ENCODE measurements around the gene SERPINH1. TPM values are rescaled to one million over a fixed set of nuclear protein-coding genes. Genes with fewer than 3 reads are reported as not detected.

The SERPINH1 gene
- 1,357 TPM for total RNA-seq (ENCODE audit: insufficient read depth, low replicate concordance)

DNA sequence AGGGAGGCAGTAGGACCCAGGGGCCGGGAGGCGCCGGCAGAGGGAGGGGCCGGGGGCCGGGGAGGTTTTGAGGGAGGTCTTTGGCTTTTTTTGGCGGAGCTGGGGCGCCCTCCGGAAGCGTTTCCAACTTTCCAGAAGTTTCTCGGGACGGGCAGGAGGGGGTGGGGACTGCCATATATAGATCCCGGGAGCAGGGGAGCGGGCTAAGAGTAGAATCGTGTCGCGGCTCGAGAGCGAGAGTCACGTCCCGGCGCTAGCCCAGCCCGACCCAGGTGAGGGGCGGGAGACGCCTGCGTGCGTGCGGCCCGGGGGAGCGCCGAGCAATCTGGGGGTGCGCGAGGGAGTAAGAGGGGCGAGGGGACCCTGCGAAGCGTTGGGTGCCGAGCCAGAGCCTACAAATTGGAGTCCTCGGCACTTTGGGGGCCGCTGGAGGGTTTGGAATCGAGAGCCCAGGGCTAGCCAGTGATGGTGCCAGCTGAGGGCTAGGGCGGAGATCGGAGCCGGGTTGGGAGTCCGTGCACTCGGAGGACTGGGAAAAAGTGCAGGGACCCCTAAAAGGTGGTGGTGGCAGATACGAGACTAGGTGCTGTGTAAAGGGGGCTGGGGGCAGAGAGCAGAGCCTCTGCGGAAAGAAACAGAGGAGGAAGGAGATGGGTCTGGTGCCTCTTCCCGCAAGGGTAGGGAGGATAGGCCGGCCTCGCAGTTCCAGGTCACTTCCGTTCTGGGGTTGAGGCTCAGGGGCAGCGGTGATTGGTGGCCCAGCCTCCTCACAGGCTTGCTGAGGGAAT lies at the start of gene SERPINH1:
Gene SERPINH1, plus strand, starts transcription at position 206 of the 788 bp plus-strand sequence. CDS start 4,097 bp downstream, outside the sequence.
- DNase-seq (ENCODE audit: low spot score): peak; percentile 96

- DNase-seq (ENCODE audit: low spot score): no peak
Observed at GRCh38 chr11:75513250-75513649, 48.8 kb upstream of the SERPINH1 start.

DNA sequence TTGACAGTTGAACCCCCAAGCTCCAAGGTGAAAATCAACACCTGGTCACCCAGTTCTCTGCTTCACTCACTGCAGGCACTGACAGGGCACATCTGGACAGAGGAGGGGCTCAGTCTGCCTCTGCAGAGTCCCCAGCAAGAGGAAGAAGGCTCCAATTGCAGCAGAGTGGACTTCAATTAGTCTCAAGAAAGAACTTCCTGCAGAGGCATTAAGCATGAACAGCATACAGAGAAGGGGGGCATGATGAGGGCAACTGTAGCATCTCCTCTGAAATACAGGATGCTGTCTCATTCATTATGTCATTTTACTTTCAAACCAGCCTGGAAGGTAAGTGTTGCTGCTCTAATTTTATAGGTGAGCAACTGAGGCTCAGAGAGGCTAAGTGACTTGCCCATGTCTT lies 47.5 kb upstream of the SERPINH1 start:
- DNase-seq (ENCODE audit: low spot score): no peak

DNA sequence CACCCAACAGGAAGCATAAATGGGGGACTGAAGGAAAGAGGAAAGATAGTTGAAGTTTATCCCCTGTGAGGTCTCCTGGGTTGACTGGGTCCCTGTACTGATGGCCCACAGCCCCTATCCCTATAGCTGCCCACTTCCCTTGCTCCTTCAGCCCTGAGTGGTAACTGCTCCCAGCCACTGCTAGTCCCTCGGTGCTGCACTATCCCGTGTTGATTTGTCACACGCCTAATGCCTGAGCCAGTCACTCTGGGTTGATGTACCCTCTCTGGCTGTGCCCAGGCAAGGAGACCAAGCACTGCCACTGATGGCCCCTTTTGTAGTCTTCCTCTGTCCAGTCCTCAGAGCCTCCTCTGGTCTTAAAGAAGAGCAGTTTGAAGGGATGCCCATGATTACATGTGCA lies 45.9 kb upstream of the SERPINH1 start:
- no peak for DNase-seq (ENCODE audit: low spot score)

DNA sequence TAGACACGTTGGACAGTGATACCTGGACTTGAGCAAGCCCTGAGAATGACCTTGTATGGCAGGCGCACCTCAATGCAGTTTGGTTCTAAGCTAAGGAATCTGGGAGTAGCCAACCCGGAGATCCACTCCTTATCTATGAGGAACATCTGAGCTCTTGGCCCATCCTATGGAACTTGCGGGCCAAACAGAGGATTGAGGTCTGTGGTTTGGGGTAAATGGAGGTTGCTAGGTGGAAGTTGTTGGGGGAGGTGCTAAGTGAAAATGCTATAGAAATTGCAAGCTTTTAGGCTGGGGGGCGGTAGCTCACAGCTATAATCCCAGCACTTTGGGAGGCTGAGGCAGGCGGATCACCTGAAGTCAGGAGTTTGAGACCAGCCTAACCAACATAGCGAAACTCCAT lies 45.2 kb upstream of the SERPINH1 start:
- no peak for DNase-seq (ENCODE audit: low spot score)

DNA sequence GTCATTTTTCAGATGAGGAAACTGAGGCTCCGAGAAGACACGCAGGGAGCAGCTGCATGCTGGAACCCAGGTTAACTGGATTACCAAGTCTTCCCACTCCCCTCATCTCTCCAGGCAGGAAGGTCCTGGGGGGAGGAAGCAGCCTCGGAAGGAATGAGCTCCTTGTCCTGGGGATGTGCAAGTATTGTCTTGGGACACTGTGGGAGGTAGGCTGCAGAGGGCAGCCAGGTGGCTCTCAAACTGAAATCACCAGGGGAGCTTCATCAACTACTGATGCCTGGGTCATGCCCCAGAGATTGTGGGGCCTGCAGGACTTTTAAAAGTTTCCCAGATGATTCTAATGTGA lies 43.9 kb upstream of the SERPINH1 start:
- no peak for DNase-seq (ENCODE audit: low spot score)

GRCh38 chr11:75518771-75519653 lies 43.0 kb upstream of the SERPINH1 start:
- DNase-seq (ENCODE audit: low spot score): no peak

DNA sequence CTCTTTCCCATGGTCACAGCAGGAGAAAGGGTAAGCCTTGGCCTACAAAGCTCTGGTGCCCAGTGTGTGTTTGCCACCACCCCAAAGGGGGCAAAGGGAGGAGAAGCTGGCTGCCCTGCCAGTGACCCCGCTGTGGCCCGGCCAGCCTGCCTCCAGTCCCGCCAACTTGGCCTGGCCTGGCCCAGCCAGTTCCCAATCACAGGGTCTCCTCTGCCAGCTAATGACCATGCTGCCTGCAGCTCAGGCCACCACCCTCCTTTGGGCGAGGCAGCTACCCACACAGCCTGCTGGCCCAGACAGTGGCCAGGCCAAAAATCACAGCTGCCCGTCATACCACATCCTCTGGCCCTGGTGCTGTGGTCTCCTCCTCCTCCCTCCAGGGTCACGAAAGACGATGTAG lies 41.4 kb upstream of the SERPINH1 start:
- DNase-seq (ENCODE audit: low spot score): no peak

- no peak for DNase-seq (ENCODE audit: low spot score)
Observed at GRCh38 chr11:75522286-75523044, 39.6 kb upstream of the SERPINH1 start.

DNA sequence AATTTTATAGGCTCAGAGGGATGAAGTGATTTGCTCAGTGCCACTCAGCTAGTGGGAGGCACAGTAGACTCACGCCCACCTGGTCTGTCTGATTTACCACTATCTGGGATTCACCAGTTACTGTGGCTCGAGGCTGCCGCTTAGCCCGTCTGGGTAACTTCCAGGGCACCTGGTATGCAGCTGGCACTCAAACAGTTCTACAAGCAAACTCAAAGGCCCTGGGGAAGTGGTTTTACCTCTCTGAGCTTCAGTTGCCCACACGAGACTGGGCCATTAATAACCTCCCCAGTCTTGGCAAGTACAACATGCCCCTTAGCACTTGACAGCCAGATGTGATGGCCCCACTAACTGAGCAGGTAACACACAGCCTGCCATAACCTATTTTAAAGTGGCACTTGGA lies 38.9 kb upstream of the SERPINH1 start:
- no peak for DNase-seq (ENCODE audit: low spot score)

DNA sequence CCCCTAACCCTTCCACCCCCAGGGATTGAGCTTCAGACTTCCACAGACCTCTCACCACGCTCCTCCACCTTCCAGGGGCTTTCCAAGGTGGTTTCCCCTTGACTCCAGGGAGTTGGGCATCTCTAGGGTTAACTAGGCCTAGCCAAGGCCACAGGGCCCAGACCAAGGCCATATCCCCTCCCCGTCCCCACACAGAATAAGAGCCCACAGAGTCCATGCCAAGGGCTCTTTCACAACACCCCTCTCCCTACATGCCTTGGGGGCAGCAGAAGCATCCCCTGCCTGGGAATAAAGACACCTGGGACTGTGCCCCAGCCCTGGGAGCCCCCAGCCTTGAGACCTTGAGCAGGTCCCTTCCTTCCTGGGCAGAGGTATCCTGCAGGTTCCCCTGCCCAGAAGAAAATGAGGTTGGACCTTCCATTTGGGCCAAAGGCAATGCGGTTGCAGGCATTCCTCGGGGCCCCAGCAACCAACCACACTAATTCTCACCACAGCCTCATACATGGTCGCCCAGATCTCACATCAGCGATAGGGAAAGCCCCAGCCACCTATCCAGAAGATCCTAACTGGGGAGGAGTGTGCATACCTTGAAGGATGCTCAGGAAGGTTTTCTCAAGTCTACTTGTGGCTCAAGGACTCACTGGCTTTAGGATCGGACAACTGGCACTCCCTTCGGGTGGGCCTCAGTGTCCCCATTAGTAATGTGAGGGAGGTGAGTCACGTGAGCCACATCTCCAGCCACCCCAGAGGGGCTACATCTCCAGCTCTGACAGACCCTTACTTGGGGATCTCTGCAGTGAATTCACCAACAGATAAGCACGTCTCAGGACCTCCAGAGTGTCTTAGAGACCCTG lies 38.0 kb upstream of the SERPINH1 start:
- DNase-seq (ENCODE audit: low spot score): no peak

- no peak for DNase-seq (ENCODE audit: low spot score)
Observed at GRCh38 chr11:75524665-75525432, 37.2 kb upstream of the SERPINH1 start.

GRCh38 chr11:75525433-75526191 lies 36.4 kb upstream of the SERPINH1 start, which contains the start of gene GDPD5:
GDPD5 (minus strand) TSS chr11:75525941; CDS start chr11:75477735, 48,206 bp downstream.
- peak; percentile 87 for DNase-seq (ENCODE audit: low spot score)

- no peak for DNase-seq (ENCODE audit: low spot score)
Observed at GRCh38 chr11:75526192-75526541, 35.9 kb upstream of the SERPINH1 start.

- no peak for DNase-seq (ENCODE audit: low spot score)
Observed at GRCh38 chr11:75527130-75527529, 34.9 kb upstream of the SERPINH1 start.

DNA sequence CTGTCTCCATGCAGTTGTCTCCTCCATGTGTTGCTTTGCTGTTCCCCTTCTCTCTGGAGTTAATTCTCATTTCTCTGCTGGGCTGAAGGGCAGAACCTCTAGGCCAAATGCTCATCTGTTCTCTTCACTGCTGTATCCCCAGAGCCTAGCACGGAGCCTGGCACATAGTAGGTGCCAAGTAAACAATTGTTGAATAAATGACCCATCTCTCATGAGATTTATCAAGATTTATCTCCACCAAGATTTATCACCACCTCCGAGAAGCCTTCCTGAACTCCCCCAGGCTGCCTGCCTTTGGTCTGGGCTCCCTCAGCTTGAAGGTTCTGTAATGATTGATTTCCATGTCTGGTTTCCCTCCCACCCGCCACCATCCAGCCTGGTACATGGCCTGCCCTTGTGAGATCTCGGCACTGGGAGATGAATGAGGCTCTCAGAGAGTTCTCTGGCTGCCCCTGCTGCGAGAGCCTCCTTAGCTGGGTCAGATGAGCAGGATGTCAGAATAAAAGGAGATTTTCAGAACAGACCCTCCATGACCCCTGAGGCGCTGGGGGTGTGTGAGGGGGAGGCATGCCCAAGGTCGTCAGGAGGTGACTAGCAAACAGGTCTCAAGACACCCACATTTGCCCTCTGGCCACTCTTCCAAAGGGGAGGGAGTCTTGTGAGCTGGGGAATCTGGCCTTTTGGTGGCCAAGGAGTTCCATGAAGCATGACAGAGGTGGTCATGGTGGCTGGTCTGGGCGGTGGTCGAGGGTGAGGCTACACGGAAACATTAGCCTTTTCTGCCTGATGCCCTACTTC lies 33.9 kb upstream of the SERPINH1 start:
- DNase-seq (ENCODE audit: low spot score): no peak

DNA sequence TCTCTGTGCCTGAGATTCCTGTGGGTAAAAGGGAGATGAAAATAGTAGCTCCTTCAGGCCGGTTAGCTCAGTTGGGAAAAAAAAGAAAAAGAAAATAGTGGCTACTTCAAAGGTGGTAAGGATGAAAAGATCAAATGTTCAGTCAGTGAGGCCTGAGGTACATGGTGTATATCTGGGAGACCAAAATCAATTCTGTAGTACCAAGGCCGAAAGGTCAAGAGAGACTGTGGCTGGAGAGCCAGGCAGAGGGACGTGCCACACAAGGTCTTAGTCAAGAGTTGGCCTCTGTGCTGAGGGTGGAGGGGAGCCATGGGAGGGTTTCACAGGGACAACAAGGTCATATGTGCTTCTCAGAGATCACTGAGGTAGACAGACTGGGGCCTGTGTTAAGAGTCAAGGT lies 31.5 kb upstream of the SERPINH1 start:
- DNase-seq (ENCODE audit: low spot score): no peak

DNA sequence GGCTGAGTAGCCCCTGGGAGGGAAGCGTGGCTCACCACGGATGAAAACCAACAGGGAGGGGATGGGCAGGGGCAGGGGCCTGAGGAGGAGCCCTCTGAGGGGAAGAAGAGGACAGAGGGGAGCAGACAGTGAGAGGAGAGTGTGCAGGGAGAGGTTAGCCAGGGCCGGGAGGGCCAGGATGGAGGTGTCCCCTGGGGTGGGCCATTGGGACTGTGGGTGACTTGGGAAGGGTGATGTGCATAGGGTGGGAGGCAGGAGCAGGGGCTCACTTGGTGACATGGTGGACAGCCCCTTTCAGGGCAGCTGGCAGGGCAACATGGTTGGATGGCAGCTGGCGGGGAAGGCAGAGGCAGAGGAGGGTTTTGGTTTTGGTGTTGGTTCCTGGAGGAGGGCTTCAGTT lies 30.7 kb upstream of the SERPINH1 start:
- DNase-seq (ENCODE audit: low spot score): no peak

Data from umbilical cord (tissue), 2 donors.